Neural cell (in vitro differentiated cells): ENCODE results near the gene FBXW8. TPM values are rescaled to one million over a fixed set of nuclear protein-coding genes. Genes with fewer than 3 reads are reported as not detected.

Experiments
- H2AFZ ChIP-seq: fragments of 200-600, 300-800 bp; sonication (generic), shearing (Covaris generic); 2 replicates; pipeline ENCODE4 v1.6.0; 2014; ENCODE audit warnings: low read depth, mild to moderate bottlenecking, antibody characterized with exemption, low read length, moderate library complexity
- H3F3A ChIP-seq: fragments of 200-600 bp; shearing (Covaris generic); 2 replicates; pipeline ENCODE4 v1.6.1; 2016; ENCODE audit warnings: mild to moderate bottlenecking, moderate library complexity, mixed read lengths, antibody characterized with exemption, low read length; ENCODE audit not compliant: insufficient read depth, poor library complexity, severe bottlenecking
- H3K27ac ChIP-seq: fragments of 200-600, 300-800 bp; sonication (generic), shearing (Covaris generic); 2 replicates; pipeline ENCODE4 v1.5.1; 2014; ENCODE audit warnings: mild to moderate bottlenecking, low read length, moderate library complexity
- H3K27me3 ChIP-seq: fragments of 300-800, 200-600 bp; sonication (generic), shearing (Covaris generic); 2 replicates; pipeline ENCODE4 v1.6.0; 2014; ENCODE audit warnings: mild to moderate bottlenecking, low read depth, low read length, moderate library complexity; ENCODE audit not compliant: insufficient read depth
- H3K36me3 ChIP-seq: fragments of 300-800, 200-600 bp; sonication (generic), shearing (Covaris generic); 2 replicates; pipeline ENCODE4 v1.5.1; 2014; ENCODE audit warnings: mild to moderate bottlenecking, antibody characterized with exemption, low read length, moderate library complexity; ENCODE audit not compliant: insufficient read depth
- H3K4me2 ChIP-seq: fragments of 300-800, 200-600 bp; sonication (generic), shearing (Covaris generic); 2 replicates; pipeline ENCODE4 v1.6.0; 2014; ENCODE audit warnings: mild to moderate bottlenecking, low read length
- H3K4me3 ChIP-seq: fragments of 300-800, 200-600 bp; sonication (generic), shearing (Covaris generic); 2 replicates; pipeline ENCODE4 v1.5.1; 2014; ENCODE audit warnings: mild to moderate bottlenecking, low read length, moderate library complexity
- H3K79me2 ChIP-seq: fragments of 200-600 bp; shearing (Covaris generic); replicated peaks from 2 replicates; pipeline ENCODE4 v1.6.0; 2014; ENCODE audit warnings: mild to moderate bottlenecking, low read length, moderate library complexity; ENCODE audit not compliant: insufficient read depth
- H3K9ac ChIP-seq: fragments of 300-800, 200-600 bp; sonication (generic), shearing (Covaris generic); 2 replicates; pipeline ENCODE4 v1.6.1; 2016; ENCODE audit warnings: mild to moderate bottlenecking, low read length, mixed read lengths
- H3K9me2 ChIP-seq: fragments of 200-600 bp; shearing (Covaris generic); 2 replicates; pipeline ENCODE4 v1.6.1; 2016; ENCODE audit warnings: mild to moderate bottlenecking, low read length, mixed read lengths; ENCODE audit not compliant: insufficient read depth
- H3K9me3 ChIP-seq: fragments of 200-600, 300-800 bp; sonication (generic), shearing (Covaris generic); 2 replicates; pipeline ENCODE4 v1.6.1; 2016; ENCODE audit warnings: mild to moderate bottlenecking, mixed run types, low read length, moderate library complexity, mixed read lengths
- H4K20me1 ChIP-seq: fragments of 200-600 bp; shearing (Covaris generic); 2 replicates; pipeline ENCODE4 v1.6.1; 2016; ENCODE audit warnings: mild to moderate bottlenecking, mixed run types; ENCODE audit not compliant: insufficient read depth
- CTCF ChIP-seq: fragments of 450-650 bp; IDR thresholded peaks from 2 replicates; pipeline ENCODE4 v1.5.1; 2014; ENCODE audit warnings: antibody characterized with exemption, mild to moderate bottlenecking, moderate library complexity; ENCODE audit not compliant: poor library complexity, severe bottlenecking
- EP300 ChIP-seq: fragments of 450-650 bp; conservative IDR thresholded peaks from 2 replicates; pipeline ENCODE4 v1.6.1; 2014; ENCODE audit warnings: antibody characterized with exemption, mild to moderate bottlenecking, moderate library complexity; ENCODE audit not compliant: poor library complexity, severe bottlenecking
- EZH2 ChIP-seq: fragments of 200-600, 300-800 bp; shearing (Covaris generic), sonication (generic); IDR thresholded peaks from 2 replicates; pipeline ENCODE4 v1.6.1; 2014; ENCODE audit warnings: antibody characterized with exemption, low read length, borderline replicate concordance, mild to moderate bottlenecking; ENCODE audit not compliant: insufficient read depth, poor library complexity, severe bottlenecking
- MXI1 ChIP-seq: fragments of 450-650 bp; conservative IDR thresholded peaks from 2 replicates; pipeline ENCODE4 v1.6.1; 2014; ENCODE audit warnings: antibody characterized with exemption, mild to moderate bottlenecking; ENCODE audit not compliant: poor library complexity, severe bottlenecking
- POLR2AphosphoS5 ChIP-seq: IDR thresholded peaks from 2 replicates; pipeline ENCODE4 v1.6.1; 2012
- RAD21 ChIP-seq: fragments of 450-650 bp; conservative IDR thresholded peaks from 2 replicates; pipeline ENCODE4 v1.6.1; 2014; ENCODE audit warnings: antibody characterized with exemption, mild to moderate bottlenecking, moderate library complexity
- REST ChIP-seq: IDR thresholded peaks from 2 replicates; pipeline ENCODE4 v1.6.1; 2012; ENCODE audit warnings: borderline replicate concordance
- SMC3 ChIP-seq: fragments of 450-650 bp; conservative IDR thresholded peaks from 2 replicates; pipeline ENCODE4 v1.6.1; 2014; ENCODE audit warnings: antibody characterized with exemption, mild to moderate bottlenecking, moderate library complexity; ENCODE audit not compliant: poor library complexity
- TAF1 ChIP-seq: IDR thresholded peaks from 2 replicates; pipeline ENCODE4 v1.6.1; 2012; ENCODE audit warnings: low read depth
- polyA plus RNA-seq: library from polyadenylated mRNA; depleted of rRNA; stranded (reverse); fragments of >200 nt; gene quantifications from 2 replicates; pipeline ENCODE4 v1.2.3, GENCODE V29; 2014

FBXW8 gene
- polyA plus RNA-seq, 1 donor from 2014 or later, result 5.6 TPM

- no peaks in the 10 kb centered on the region for H3K9me3 ChIP-seq
- no peak overlapping the region for H3K4me2 ChIP-seq
- no peaks in the 10 kb centered on the region for H4K20me1 ChIP-seq
- H3K9me2 ChIP-seq, result no peaks in the 10 kb centered on the region
- no peaks in the 10 kb centered on the region for H3K36me3 ChIP-seq
- H2AFZ ChIP-seq, result no peak overlapping the region
- no peak overlapping the region for H3K4me3 ChIP-seq
- no peaks in the 10 kb centered on the region for H3F3A ChIP-seq
- H3K27ac ChIP-seq, result no peak overlapping the region
- H3K27me3 ChIP-seq, result peaks cover 19% of the 10 kb centered on the region
- no peak for TF ChIP-seq EZH2
- no peak for TF ChIP-seq POLR2AphosphoS5
- TF ChIP-seq RAD21, result no peak
- TF ChIP-seq TAF1, result no peak
- TF ChIP-seq EP300, result no peak
- no peak for TF ChIP-seq MXI1
- TF ChIP-seq REST, result no peak
- TF ChIP-seq CTCF, result no peak
- TF ChIP-seq SMC3, result no peak
- H3K9ac ChIP-seq, result no peak overlapping the region
- H3K79me2 ChIP-seq, result no peaks in the 10 kb centered on the region
These were observed 22.9 kb upstream of the FBXW8 start for GRCh38 chr12:116887897-116888296.

GRCh38 chr12:116890330-116890729 is 20.4 kb upstream of the FBXW8 start:
- Histone ChIP-seq H3K4me2 (no peak overlapping the region), H3K9ac (no peak overlapping the region), H3K27me3 (no peaks in the 10 kb centered on the region), H3F3A (no peaks in the 10 kb centered on the region), H3K36me3 (no peaks in the 10 kb centered on the region), H2AFZ (no peak overlapping the region), H3K9me2 (no peaks in the 10 kb centered on the region), H3K27ac (no peak overlapping the region), H4K20me1 (no peaks in the 10 kb centered on the region), H3K79me2 (no peaks in the 10 kb centered on the region), H3K4me3 (no peak overlapping the region), H3K9me3 (no peaks in the 10 kb centered on the region)
- TF ChIP-seq EZH2 (no peak), REST (no peak), CTCF (no peak)
